Measurements from ENCODE around the gene AHNAK.
"Not testable (repeated sequence)": the region's sequence is repeated elsewhere in the genome, so short reads cannot be mapped to it uniquely, and the experiment has no call there.

AHNAK gene

GRCh38 chr11:62559626-62560025 is 13.0 kb upstream of the AHNAK start:
- peaks cover 26 to 35% of the 10 kb centered on the region in 2 donors for H3K36me3 ChIP-seq (ENCODE audit: control insufficient read depth in 2 of 2, insufficient read depth in 2 of 2, low read length in 2 of 2)

DNA sequence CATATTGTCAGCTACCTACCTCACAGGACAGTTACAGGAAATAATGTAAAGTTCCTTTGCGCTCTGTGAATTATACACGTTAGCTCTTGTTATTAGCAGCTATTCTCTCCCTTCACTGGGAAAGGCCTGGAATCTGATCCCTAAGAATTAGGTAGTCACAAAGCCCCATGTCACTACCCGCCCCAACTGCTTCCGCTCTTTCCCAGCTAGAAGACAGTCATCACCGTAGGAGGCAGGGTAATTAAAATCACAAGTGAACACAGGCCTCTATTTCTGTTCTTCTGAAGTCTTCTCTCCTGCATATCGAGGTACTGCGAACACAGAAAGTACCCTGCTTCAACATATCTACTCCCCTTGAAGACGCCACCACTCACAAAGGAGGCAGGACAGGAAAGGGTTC is 12.6 kb upstream of the AHNAK start:
- H3K4me3 ChIP-seq (ENCODE audit: low read length in 2 of 2), result no peak overlapping the region
- no peaks in the 10 kb centered on the region for H3K27me3 ChIP-seq (ENCODE audit: control insufficient read depth in 2 of 2, insufficient read depth in 2 of 2, low read length in 2 of 2)
- H3K9me3 ChIP-seq (ENCODE audit: control insufficient read depth in 2 of 2, low read length in 2 of 2), result no peaks in the 10 kb centered on the region
- H3K27ac ChIP-seq (ENCODE audit: low read depth in 2 of 2, low read length in 2 of 2), result no peak overlapping the region
- peaks cover 47 to 50% of the 10 kb centered on the region in 2 donors for H3K4me1 ChIP-seq (ENCODE audit: control insufficient read depth in 2 of 2, insufficient read depth in 2 of 2, low read length in 2 of 2)
- H3K36me3 ChIP-seq (ENCODE audit: control insufficient read depth in 2 of 2, insufficient read depth in 2 of 2, low read length in 2 of 2), result peaks cover 26 to 35% of the 10 kb centered on the region in 2 donors
- H3K9ac ChIP-seq (ENCODE audit: low read depth in 1 of 2, low read length in 2 of 2), result no peak overlapping the region

More at GRCh38 chr11:62559626-62560025, 13.0 kb upstream of the AHNAK start:
- not testable (repeated sequence) for H3K27me3 ChIP-seq (ENCODE audit: control insufficient read depth in 2 of 2, insufficient read depth in 2 of 2, low read length in 2 of 2); H3K9me3 ChIP-seq (ENCODE audit: control insufficient read depth in 2 of 2, low read length in 2 of 2); H3K4me3 ChIP-seq (ENCODE audit: low read length in 2 of 2); H3K9ac ChIP-seq (ENCODE audit: low read depth in 1 of 2, low read length in 2 of 2)
- H3K27ac ChIP-seq (ENCODE audit: low read depth in 2 of 2, low read length in 2 of 2), result peak overlapping the region; percentile 10 to 16
- peaks cover 43 to 46% of the 10 kb centered on the region in 2 donors for H3K4me1 ChIP-seq (ENCODE audit: control insufficient read depth in 2 of 2, insufficient read depth in 2 of 2, low read length in 2 of 2)

DNA sequence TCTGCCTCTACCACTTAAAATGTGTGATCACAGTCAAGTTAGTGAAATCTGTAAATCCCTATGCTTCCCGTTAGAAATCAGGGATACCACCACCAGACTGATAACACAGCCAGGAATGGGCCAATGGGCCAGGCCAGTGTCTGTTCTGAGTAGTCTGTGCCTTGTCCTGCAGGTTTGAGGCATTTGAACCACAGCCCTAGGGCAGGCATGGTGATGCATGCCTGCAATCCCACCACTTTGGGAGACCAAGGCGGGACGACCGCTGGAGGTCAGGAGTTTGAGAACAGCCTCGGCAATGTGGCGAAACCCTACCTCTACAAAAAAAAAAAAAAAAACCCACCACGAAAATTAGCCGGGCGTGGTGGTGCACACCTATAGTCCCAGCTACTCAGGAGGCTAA is 12.1 kb upstream of the AHNAK start:
- H3K9me3 ChIP-seq (ENCODE audit: control insufficient read depth in 2 of 2, low read length in 2 of 2), result no peaks in the 10 kb centered on the region
- peaks cover 52 to 55% of the 10 kb centered on the region in 2 donors for H3K4me1 ChIP-seq (ENCODE audit: control insufficient read depth in 2 of 2, insufficient read depth in 2 of 2, low read length in 2 of 2)
- H3K36me3 ChIP-seq (ENCODE audit: control insufficient read depth in 2 of 2, insufficient read depth in 2 of 2, low read length in 2 of 2), result peaks cover 23 to 32% of the 10 kb centered on the region in 2 donors
- H3K27me3 ChIP-seq (ENCODE audit: control insufficient read depth in 2 of 2, insufficient read depth in 2 of 2, low read length in 2 of 2), result no peaks in the 10 kb centered on the region
- H3K27ac ChIP-seq (ENCODE audit: low read depth in 2 of 2, low read length in 2 of 2), result no peak overlapping the region
- no peak overlapping the region for H3K4me3 ChIP-seq (ENCODE audit: low read length in 2 of 2)
- peak overlapping the region in 1 of 2 donors; percentile 14 for H3K9ac ChIP-seq (ENCODE audit: low read depth in 1 of 2, low read length in 2 of 2)

DNA sequence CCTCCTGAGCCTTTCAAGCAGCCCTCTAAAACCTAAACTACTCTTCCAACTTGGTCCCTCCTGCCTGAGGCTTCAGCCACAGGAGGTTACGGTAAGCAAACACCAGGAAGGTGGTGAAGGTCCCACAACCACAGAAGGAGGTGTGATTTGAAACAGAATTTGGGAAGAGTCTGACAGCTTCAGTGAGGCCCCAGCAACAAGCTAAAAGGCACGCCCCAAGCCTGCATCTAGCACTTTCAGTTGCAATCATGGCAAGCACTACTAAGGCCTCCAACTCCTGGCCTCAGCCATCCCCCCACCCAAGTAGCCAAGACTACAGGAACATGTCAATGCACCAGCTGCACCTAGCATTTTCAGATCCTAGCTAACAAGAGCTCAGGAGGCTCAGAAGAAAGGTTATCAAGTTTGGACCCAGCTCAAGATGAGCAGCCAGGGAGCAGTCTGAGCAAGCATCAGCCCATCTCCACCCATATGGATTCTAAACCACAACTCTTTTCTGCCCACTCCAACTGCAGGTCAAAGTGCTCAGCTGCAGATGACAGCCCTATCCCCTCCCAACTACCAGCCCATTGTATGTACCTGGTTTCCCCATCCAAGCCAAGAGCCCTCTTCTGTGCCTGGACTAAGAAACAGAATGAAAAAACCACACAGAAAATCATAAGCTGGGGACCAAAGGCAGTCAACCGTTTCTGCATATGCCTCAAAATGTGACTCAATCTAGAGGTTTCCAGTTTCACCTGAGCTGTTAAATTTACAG is 10.4 kb upstream of the AHNAK start:
- H3K27me3 ChIP-seq (ENCODE audit: control insufficient read depth in 2 of 2, insufficient read depth in 2 of 2, low read length in 2 of 2), result no peaks in the 10 kb centered on the region
- H3K4me1 ChIP-seq (ENCODE audit: control insufficient read depth in 2 of 2, insufficient read depth in 2 of 2, low read length in 2 of 2), result peaks cover 68 to 69% of the 10 kb centered on the region in 2 donors
- peak overlapping the region; percentile 96 to 98 for H3K27ac ChIP-seq (ENCODE audit: low read depth in 2 of 2, low read length in 2 of 2)
- no peaks in the 10 kb centered on the region for H3K9me3 ChIP-seq (ENCODE audit: control insufficient read depth in 2 of 2, low read length in 2 of 2)
- H3K9ac ChIP-seq (ENCODE audit: low read depth in 1 of 2, low read length in 2 of 2), result peak overlapping the region; percentile 54 to 82
- peak overlapping the region; percentile 40 to 60 for H3K4me3 ChIP-seq (ENCODE audit: low read length in 2 of 2)
- H3K36me3 ChIP-seq (ENCODE audit: control insufficient read depth in 2 of 2, insufficient read depth in 2 of 2, low read length in 2 of 2), result peaks cover 19 to 20% of the 10 kb centered on the region in 2 donors

- Histone ChIP-seq H3K4me1 (ENCODE audit: control insufficient read depth in 2 of 2, insufficient read depth in 2 of 2, low read length in 2 of 2) (peaks cover 76% of the 10 kb centered on the region in 2 donors), H3K9ac (ENCODE audit: low read depth in 1 of 2, low read length in 2 of 2) (peak overlapping the region; percentile 54 to 82), H3K27me3 (ENCODE audit: control insufficient read depth in 2 of 2, insufficient read depth in 2 of 2, low read length in 2 of 2) (no peaks in the 10 kb centered on the region), H3K4me3 (ENCODE audit: low read length in 2 of 2) (peak overlapping the region; percentile 40 to 60), H3K36me3 (ENCODE audit: control insufficient read depth in 2 of 2, insufficient read depth in 2 of 2, low read length in 2 of 2) (peaks cover 15 to 18% of the 10 kb centered on the region in 2 donors), H3K27ac (ENCODE audit: low read depth in 2 of 2, low read length in 2 of 2) (peak overlapping the region; percentile 96 to 98), H3K9me3 (ENCODE audit: control insufficient read depth in 2 of 2, low read length in 2 of 2) (no peaks in the 10 kb centered on the region)
Observed at GRCh38 chr11:62556108-62556874, 9.7 kb upstream of the AHNAK start.

DNA sequence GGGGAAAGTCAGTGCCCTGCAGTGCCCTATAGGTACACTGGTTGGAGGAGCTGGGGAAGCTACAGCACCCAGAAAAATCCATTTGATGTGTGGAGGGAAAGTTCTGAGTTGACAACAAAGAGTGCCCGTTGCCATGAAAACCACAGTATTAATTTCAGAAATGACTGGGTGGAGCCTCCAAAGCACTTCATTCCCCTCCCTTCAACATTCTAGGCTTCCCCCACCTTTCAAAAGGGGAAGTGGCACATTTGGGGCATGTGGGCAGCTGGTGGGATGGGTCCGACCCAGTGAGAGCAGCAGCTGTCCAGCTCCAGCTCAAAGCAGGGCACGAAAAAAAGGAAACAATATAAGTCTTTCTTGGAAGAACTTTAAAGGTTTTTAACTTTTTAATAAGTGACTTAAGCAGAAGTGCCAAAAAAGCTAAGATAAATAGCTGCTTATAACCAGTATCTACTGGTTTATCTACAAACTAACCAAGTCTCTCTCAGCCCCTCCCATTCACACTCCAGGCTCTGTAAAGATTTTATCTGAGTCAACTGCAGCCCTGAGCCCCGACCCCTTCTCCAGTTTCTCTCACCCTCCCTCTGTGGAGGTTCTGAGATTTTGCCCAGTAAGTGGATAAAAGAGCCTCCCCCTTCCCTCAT is 9.0 kb upstream of the AHNAK start:
- peak overlapping the region; percentile 54 to 82 for H3K9ac ChIP-seq (ENCODE audit: low read depth in 1 of 2, low read length in 2 of 2)
- H3K27me3 ChIP-seq (ENCODE audit: control insufficient read depth in 2 of 2, insufficient read depth in 2 of 2, low read length in 2 of 2), result no peaks in the 10 kb centered on the region
- peak overlapping the region; percentile 96 to 98 for H3K27ac ChIP-seq (ENCODE audit: low read depth in 2 of 2, low read length in 2 of 2)
- peaks cover 77 to 80% of the 10 kb centered on the region in 2 donors for H3K4me1 ChIP-seq (ENCODE audit: control insufficient read depth in 2 of 2, insufficient read depth in 2 of 2, low read length in 2 of 2)
- peak overlapping the region; percentile 40 to 60 for H3K4me3 ChIP-seq (ENCODE audit: low read length in 2 of 2)
- H3K36me3 ChIP-seq (ENCODE audit: control insufficient read depth in 2 of 2, insufficient read depth in 2 of 2, low read length in 2 of 2), result peaks cover 15 to 18% of the 10 kb centered on the region in 2 donors
- H3K9me3 ChIP-seq (ENCODE audit: control insufficient read depth in 2 of 2, low read length in 2 of 2), result no peaks in the 10 kb centered on the region

GRCh38 chr11:62554387-62555167 is 8.0 kb upstream of the AHNAK start:
- H3K9me3 ChIP-seq (ENCODE audit: control insufficient read depth in 2 of 2, low read length in 2 of 2), result no peaks in the 10 kb centered on the region
- H3K36me3 ChIP-seq (ENCODE audit: control insufficient read depth in 2 of 2, insufficient read depth in 2 of 2, low read length in 2 of 2), result peaks cover 10 to 11% of the 10 kb centered on the region in 2 donors
- H3K4me3 ChIP-seq (ENCODE audit: low read length in 2 of 2), result peak overlapping the region in 1 of 2 donors; percentile 4
- no peaks in the 10 kb centered on the region for H3K27me3 ChIP-seq (ENCODE audit: control insufficient read depth in 2 of 2, insufficient read depth in 2 of 2, low read length in 2 of 2)
- peak overlapping the region; percentile 14 to 82 for H3K9ac ChIP-seq (ENCODE audit: low read depth in 1 of 2, low read length in 2 of 2)
- peaks cover 75% of the 10 kb centered on the region in 2 donors for H3K4me1 ChIP-seq (ENCODE audit: control insufficient read depth in 2 of 2, insufficient read depth in 2 of 2, low read length in 2 of 2)
- H3K27ac ChIP-seq (ENCODE audit: low read depth in 2 of 2, low read length in 2 of 2), result peak overlapping the region; percentile 96 to 98

GRCh38 chr11:62553839-62554361 is 7.3 kb upstream of the AHNAK start:
- Histone ChIP-seq H3K9me3 (ENCODE audit: control insufficient read depth in 2 of 2, low read length in 2 of 2) (no peaks in the 10 kb centered on the region), H3K36me3 (ENCODE audit: control insufficient read depth in 2 of 2, insufficient read depth in 2 of 2, low read length in 2 of 2) (peaks cover 4% of the 10 kb centered on the region in 2 donors), H3K27me3 (ENCODE audit: control insufficient read depth in 2 of 2, insufficient read depth in 2 of 2, low read length in 2 of 2) (no peaks in the 10 kb centered on the region), H3K27ac (ENCODE audit: low read depth in 2 of 2, low read length in 2 of 2) (peak overlapping the region; percentile 96 to 98), H3K9ac (ENCODE audit: low read depth in 1 of 2, low read length in 2 of 2) (peak overlapping the region; percentile 52 to 82), H3K4me1 (ENCODE audit: control insufficient read depth in 2 of 2, insufficient read depth in 2 of 2, low read length in 2 of 2) (peaks cover 78 to 79% of the 10 kb centered on the region in 2 donors), H3K4me3 (ENCODE audit: low read length in 2 of 2) (peak overlapping the region; percentile 49 to 63)

DNA sequence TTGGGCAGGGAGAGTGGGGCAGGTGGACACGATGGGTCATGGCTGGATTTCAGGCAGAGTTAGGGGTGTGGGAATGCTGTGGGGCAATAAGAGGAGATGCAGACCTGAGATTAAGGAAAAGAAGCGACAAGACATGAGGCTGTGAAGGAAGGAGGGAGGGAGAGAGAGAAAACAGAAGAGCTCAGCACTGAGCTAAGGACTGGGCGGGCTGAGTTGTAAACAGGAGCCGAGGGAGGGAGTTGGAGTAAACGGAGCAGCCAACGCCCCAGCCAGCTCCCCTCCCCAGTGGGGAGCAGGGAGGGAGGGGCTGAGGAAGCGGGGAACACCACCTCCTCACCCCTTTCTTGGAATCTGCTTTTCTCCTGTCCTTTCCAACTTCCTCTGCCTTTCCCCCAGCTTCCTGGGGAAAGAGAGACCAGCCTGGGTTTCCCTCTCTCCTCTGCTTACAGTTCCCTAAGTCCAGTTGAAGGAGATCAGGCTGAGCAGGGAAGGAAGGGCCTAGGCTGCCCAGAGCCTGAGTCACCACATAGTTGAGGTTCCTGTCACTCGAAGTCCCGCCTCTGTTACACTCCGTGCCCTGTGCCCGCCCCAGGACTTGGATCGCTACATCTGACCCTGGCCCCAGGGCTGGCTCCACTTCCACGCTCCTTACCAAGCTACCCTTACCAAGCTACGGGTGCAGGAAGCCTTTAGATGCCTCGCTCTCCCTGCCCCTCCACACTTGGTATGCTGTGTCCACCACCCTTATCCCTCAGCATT is 6.7 kb upstream of the AHNAK start:
- no peaks in the 10 kb centered on the region for H3K27me3 ChIP-seq (ENCODE audit: control insufficient read depth in 2 of 2, insufficient read depth in 2 of 2, low read length in 2 of 2)
- H3K27ac ChIP-seq (ENCODE audit: low read depth in 2 of 2, low read length in 2 of 2), result peak overlapping the region; percentile 96 to 98
- H3K9ac ChIP-seq (ENCODE audit: low read depth in 1 of 2, low read length in 2 of 2), result peak overlapping the region; percentile 82 to 89
- no peaks in the 10 kb centered on the region for H3K9me3 ChIP-seq (ENCODE audit: control insufficient read depth in 2 of 2, low read length in 2 of 2)
- H3K36me3 ChIP-seq (ENCODE audit: control insufficient read depth in 2 of 2, insufficient read depth in 2 of 2, low read length in 2 of 2), result no peaks in the 10 kb centered on the region
- H3K4me1 ChIP-seq (ENCODE audit: control insufficient read depth in 2 of 2, insufficient read depth in 2 of 2, low read length in 2 of 2), result peaks cover 82 to 83% of the 10 kb centered on the region in 2 donors
- H3K4me3 ChIP-seq (ENCODE audit: low read length in 2 of 2), result peak overlapping the region; percentile 49 to 63

All from mucosa of rectum (tissue), 2 donors.